HL-60/S4 (cell line): Measurements from ENCODE around the gene TGFA.

ENCODE experiments used
- in situ Hi-C: fragments of 300-500 bp; cut with MboI; formaldehyde crosslinking; loops from 2 replicates; pipeline ENCODE4 v1.14.3; 2022; ENCODE audit warnings: low sequenced_read_pairs

The TGFA gene

GRCh38 chr2:70553584-70554337 is at the start of gene TGFA:
Gene TGFA, minus strand, starts transcription at chr2:70553826. Its CDS starts 59 bp downstream, at chr2:70553767.
- in situ Hi-C loops, result no loop called here

- in situ Hi-C loops, result no loop called here
Observed at GRCh38 chr2:70603066-70603465, 49.4 kb upstream of the TGFA start.

- in situ Hi-C loops, result no loop called here
Observed at GRCh38 chr2:70598197-70598596, 44.6 kb upstream of the TGFA start.

GRCh38 chr2:70596739-70597138 is 43.1 kb upstream of the TGFA start:
- in situ Hi-C loops, result no loop called here

GRCh38 chr2:70596293-70596692 is 42.7 kb upstream of the TGFA start:
- in situ Hi-C loops, result no loop called here

GRCh38 chr2:70583091-70583490 is 29.5 kb upstream of the TGFA start:
- in situ Hi-C loops, result no loop called here

GRCh38 chr2:70580352-70580751 is 26.7 kb upstream of the TGFA start:
- in situ Hi-C loops, result no loop called here

- in situ Hi-C loops, result no loop called here
Observed at GRCh38 chr2:70574618-70575017, 21.0 kb upstream of the TGFA start.

GRCh38 chr2:70574109-70574508 is 20.5 kb upstream of the TGFA start:
- in situ Hi-C loops, result no loop called here

- in situ Hi-C loops, result no loop called here
Observed at GRCh38 chr2:70570041-70570661, 16.5 kb upstream of the TGFA start.

- in situ Hi-C loops, result no loop called here
Observed at GRCh38 chr2:70569559-70569958, 15.9 kb upstream of the TGFA start.

GRCh38 chr2:70566906-70567305 is 13.3 kb upstream of the TGFA start:
- in situ Hi-C loops, result no loop called here

- in situ Hi-C loops, result no loop called here
Observed at GRCh38 chr2:70566464-70566863, 12.8 kb upstream of the TGFA start.

GRCh38 chr2:70565039-70565731 is 11.6 kb upstream of the TGFA start:
- in situ Hi-C loops, result no loop called here

- in situ Hi-C loops, result no loop called here
Observed at GRCh38 chr2:70561893-70562292, 8.3 kb upstream of the TGFA start.

GRCh38 chr2:70560442-70560841 is 6.8 kb upstream of the TGFA start:
- in situ Hi-C loops, result no loop called here

- in situ Hi-C loops, result no loop called here
Observed at GRCh38 chr2:70560040-70560439, 6.4 kb upstream of the TGFA start.

GRCh38 chr2:70558195-70558808 is 4.7 kb upstream of the TGFA start:
- in situ Hi-C loops, result no loop called here

GRCh38 chr2:70557171-70557838 is 3.7 kb upstream of the TGFA start:
- in situ Hi-C loops, result no loop called here

- in situ Hi-C loops, result no loop called here
Observed at GRCh38 chr2:70556608-70557007, 3.0 kb upstream of the TGFA start.

- in situ Hi-C loops, result no loop called here
Observed at GRCh38 chr2:70554338-70554892, 789 bp upstream of the TGFA start.
